B cell (primary cell): ENCODE measurements around the gene SDSL. TPM values are rescaled to one million over a fixed set of nuclear protein-coding genes. Genes with fewer than 3 reads are reported as not detected.

ENCODE experiments used
- ATAC-seq: fragments of 200-7000 bp; cut with Tn5 transposase; one replicate; pipeline ENCODE4 v1.10.0; 2021; ENCODE audit warnings: low read depth, mild to moderate bottlenecking, moderate number of reproducible peaks, moderate library complexity
- CTCF ChIA-PET: fragments of 350-600 bp; sonication (Branson Sonifier 250); formaldehyde crosslinking; loops from one replicate; lab custom pipeline; 2021; ENCODE audit warnings: antibody characterized with exemption, inconsistent platforms; lab: Charles Lee
- POLR2A ChIA-PET: fragments of 350-600 bp; sonication (Branson Sonifier 250); formaldehyde crosslinking; loops from one replicate; lab custom pipeline; 2021; ENCODE audit warnings: antibody characterized with exemption; lab: Charles Lee
- DNase-seq: peaks from one replicate; pipeline ENCODE4 v3.0.0; 2013
- H2AFZ ChIP-seq: 2 replicates; pipeline ENCODE4 v1.6.1; 2012; ENCODE audit warnings: mild to moderate bottlenecking, low read depth, low read length; ENCODE audit not compliant: insufficient read depth, poor library complexity, severe bottlenecking
- H3K27ac ChIP-seq, 2 donors: 1 replicate in 1 of 2; 2 replicates in 1 of 2; pipeline ENCODE4 v1.5.1; 2012 to 2013; ENCODE audit warnings: low read length in 2 of 2, mild to moderate bottlenecking in 2 of 2, moderate library complexity in 1 of 2
- H3K27me3 ChIP-seq, 4 experiments: fragments of 200-600 bp in 1 of 4; sonication (generic) in 1 of 4; replicated peaks in 1 of 4; 1 replicate in 2 of 4; 2 replicates in 2 of 4; pipeline versions ENCODE4 v1.6.1 to v1.7.0; 2013 to 2016; ENCODE audit warnings: low read length in 3 of 4, mild to moderate bottlenecking in 2 of 4, mixed read lengths in 1 of 4, moderate library complexity in 1 of 4; ENCODE audit not compliant: insufficient read depth in 4 of 4, control insufficient read depth in 3 of 4; ENCODE audit errors: control extremely low read depth in 1 of 4
- H3K36me3 ChIP-seq, 2 experiments: replicated peaks in 1 of 2; 1 replicate in 1 of 2; 2 replicates in 1 of 2; pipeline versions ENCODE4 v1.6.1 to v1.7.1; 2013; ENCODE audit warnings: low read length in 1 of 2; ENCODE audit not compliant: insufficient read depth in 2 of 2, control insufficient read depth in 1 of 2; ENCODE audit errors: control extremely low read depth in 1 of 2, extremely low read depth in 1 of 2
- H3K4me1 ChIP-seq, 2 donors: fragments of 200-600 bp in 1 of 2; sonication (generic) in 1 of 2; 1 replicate in 1 of 2; 2 replicates in 1 of 2; pipeline versions ENCODE4 v1.5.1 to v1.6.1; 2013 to 2017; ENCODE audit warnings: low read length in 2 of 2; ENCODE audit not compliant: control insufficient read depth in 2 of 2, insufficient read depth in 2 of 2
- H3K4me2 ChIP-seq: replicated peaks from 2 replicates; pipeline ENCODE3; 2012; ENCODE audit warnings: mild to moderate bottlenecking, low read depth, low read length; ENCODE audit not compliant: poor library complexity, severe bottlenecking
- H3K4me3 ChIP-seq, 5 experiments: fragments of 200-600 bp in 1 of 5; sonication (generic) in 1 of 5; 1 replicate in 3 of 5; 2 replicates in 2 of 5; pipeline versions ENCODE4 v1.5.1 to v1.7.0; 2011 to 2016; ENCODE audit warnings: low read length in 4 of 5, mild to moderate bottlenecking in 4 of 5, low read depth in 2 of 5, control low read depth in 1 of 5, moderate library complexity in 1 of 5; ENCODE audit not compliant: insufficient read depth in 1 of 5; ENCODE audit errors: control extremely low read depth in 1 of 5, extremely low read depth in 1 of 5
- H3K79me2 ChIP-seq: fragments of 200-600 bp; sonication (generic); one replicate; pipeline ENCODE4 v1.6.0; 2016; ENCODE audit warnings: low read length; ENCODE audit not compliant: control insufficient read depth, insufficient read depth
- H3K9ac ChIP-seq: fragments of 200-600 bp; sonication (generic); 2 replicates; pipeline ENCODE4 v1.6.1; 2017; ENCODE audit warnings: mild to moderate bottlenecking, low read length, moderate library complexity
- H3K9me3 ChIP-seq, 3 donors: one replicate each; pipeline versions ENCODE4 v1.6.1 to v1.7.1; 2013; ENCODE audit warnings: low read length in 2 of 3; ENCODE audit not compliant: control insufficient read depth in 2 of 3, insufficient read depth in 1 of 3; ENCODE audit errors: control extremely low read depth in 1 of 3
- H4K20me1 ChIP-seq: 2 replicates; pipeline ENCODE4 v1.6.0; 2012; ENCODE audit warnings: mild to moderate bottlenecking, low read length; ENCODE audit not compliant: insufficient read depth, control insufficient read depth, poor library complexity, severe bottlenecking
- H3K27ac Mint-ChIP-seq: one replicate; pipeline ENCODE4 v1.8.0; 2021; ENCODE audit warnings: mixed read lengths
- H3K27me3 Mint-ChIP-seq: one replicate; pipeline ENCODE4 v1.8.0; 2021; ENCODE audit warnings: mixed read lengths
- H3K4me1 Mint-ChIP-seq: one replicate; pipeline ENCODE4 v1.8.0; 2021; ENCODE audit warnings: mixed read lengths
- H3K4me3 Mint-ChIP-seq: one replicate; pipeline ENCODE4 v1.8.0; 2021; ENCODE audit warnings: mixed read lengths
- H3K9me3 Mint-ChIP-seq: one replicate; pipeline ENCODE4 v1.8.0; 2022; ENCODE audit warnings: mixed read lengths; ENCODE audit not compliant: insufficient read depth
- EZH2 ChIP-seq: IDR thresholded peaks from 2 replicates; pipeline ENCODE4 v1.6.1; 2012; ENCODE audit warnings: borderline replicate concordance, low read depth, mild to moderate bottlenecking, moderate library complexity, low read length; ENCODE audit not compliant: insufficient read depth, poor library complexity, severe bottlenecking
- WGBS: methylation state at CpG from one replicate; pipeline ENCODE4 v1.1.5; 2013; ENCODE audit warnings: missing lambda C conversion rate; ENCODE audit not compliant: insufficient coverage; 5-methylcytosine and 5-hydroxymethylcytosine counted together
- intact Hi-C: fragments of 100-400 bp; cut with micrococcal nuclease; formaldehyde crosslinking; loops from one replicate; pipeline ENCODE4 v1.10.0; 2022
- polyA plus RNA-seq: library from polyadenylated mRNA; depleted of rRNA; stranded (reverse); fragments of >200 nt; gene quantifications from 2 replicates; pipeline ENCODE4 v1.2.3, GENCODE V29; 2012
- total RNA-seq, 2 donors: library from RNA; stranded (reverse); fragments of 120-200 nt in 1 of 2; gene quantifications; 1 replicate in 1 of 2; 2 replicates in 1 of 2; pipeline versions ENCODE4 v1.2.3 to v1.2.4, GENCODE V29; 2013 to 2022
- TF ChIP-seq, protein P1 (sequence below): fragments of 200-600 bp; IDR thresholded peaks from one replicate; pipeline ENCODE4 v1.8.0; 2022; ENCODE audit warnings: antibody characterized with exemption, mild to moderate bottlenecking

Gene SDSL
- total and polyA plus RNA-seq, 2 donors (not counting 1 experiment from before 2014, with no cell fraction given): 0.15 to 0.64 TPM

- no peak overlapping the region for H3K4me3 ChIP-seq
- intact Hi-C loops: no loop called here
- no peak overlapping the region for H3K4me2 ChIP-seq
- TF ChIP-seq, protein P1, sequence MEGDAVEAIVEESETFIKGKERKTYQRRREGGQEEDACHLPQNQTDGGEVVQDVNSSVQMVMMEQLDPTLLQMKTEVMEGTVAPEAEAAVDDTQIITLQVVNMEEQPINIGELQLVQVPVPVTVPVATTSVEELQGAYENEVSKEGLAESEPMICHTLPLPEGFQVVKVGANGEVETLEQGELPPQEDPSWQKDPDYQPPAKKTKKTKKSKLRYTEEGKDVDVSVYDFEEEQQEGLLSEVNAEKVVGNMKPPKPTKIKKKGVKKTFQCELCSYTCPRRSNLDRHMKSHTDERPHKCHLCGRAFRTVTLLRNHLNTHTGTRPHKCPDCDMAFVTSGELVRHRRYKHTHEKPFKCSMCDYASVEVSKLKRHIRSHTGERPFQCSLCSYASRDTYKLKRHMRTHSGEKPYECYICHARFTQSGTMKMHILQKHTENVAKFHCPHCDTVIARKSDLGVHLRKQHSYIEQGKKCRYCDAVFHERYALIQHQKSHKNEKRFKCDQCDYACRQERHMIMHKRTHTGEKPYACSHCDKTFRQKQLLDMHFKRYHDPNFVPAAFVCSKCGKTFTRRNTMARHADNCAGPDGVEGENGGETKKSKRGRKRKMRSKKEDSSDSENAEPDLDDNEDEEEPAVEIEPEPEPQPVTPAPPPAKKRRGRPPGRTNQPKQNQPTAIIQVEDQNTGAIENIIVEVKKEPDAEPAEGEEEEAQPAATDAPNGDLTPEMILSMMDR: no peak
- TF ChIP-seq EZH2: no peak
- H3K9me3 Mint-ChIP-seq: no peaks in the 10 kb centered on the region
- H3K9me3 ChIP-seq: peaks cover 0 to 10% (median 0%) of the 10 kb centered on the region in 3 donors
- H3K27ac ChIP-seq: no peak overlapping the region
- ATAC-seq (no peak), DNase-seq (no peak)
- H3K4me1 Mint-ChIP-seq: no peaks in the 10 kb centered on the region
- no peaks in the 10 kb centered on the region for H3K36me3 ChIP-seq
- no peaks in the 10 kb centered on the region for H3K4me1 ChIP-seq
- H3K79me2 ChIP-seq: no peaks in the 10 kb centered on the region
- H3K27me3 Mint-ChIP-seq: peaks cover 13% of the 10 kb centered on the region
- H3K27ac Mint-ChIP-seq: no peak overlapping the region
- ChIA-PET POLR2A (no interaction called here), CTCF (no interaction called here)
- no peak overlapping the region for H3K4me3 Mint-ChIP-seq
- no peak overlapping the region for H3K9ac ChIP-seq
- 94% methylated on average over 22 of the region's 26 CpGs for WGBS
- H4K20me1 ChIP-seq: no peaks in the 10 kb centered on the region
- no peak overlapping the region for H2AFZ ChIP-seq
- H3K27me3 ChIP-seq: peaks cover 0 to 29% (median 1%) of the 10 kb centered on the region in 4 experiments
Observed at GRCh38 chr12:113398346-113399290, 23.6 kb upstream of the SDSL start.

DNA sequence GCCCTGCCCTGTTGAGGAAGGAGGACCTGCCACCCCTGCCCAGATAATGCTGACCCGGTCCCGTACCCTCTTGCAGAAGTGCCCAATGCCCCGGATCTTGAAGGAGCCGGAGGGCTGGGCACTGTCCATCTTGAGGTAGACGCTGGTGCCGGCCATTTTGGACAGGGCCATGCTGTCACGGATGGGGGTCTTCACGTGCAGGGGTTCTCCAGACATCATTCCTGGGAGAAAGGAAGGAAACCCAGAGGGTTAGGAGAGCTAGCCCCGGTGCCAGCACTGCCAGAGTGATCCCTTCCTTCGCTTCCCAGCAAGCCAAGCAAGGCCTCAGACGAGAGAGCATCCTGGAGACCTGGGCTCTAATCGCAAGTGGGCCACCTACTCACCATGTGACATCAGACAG is 22.7 kb upstream of the SDSL start:
- TF ChIP-seq, protein P1: no peak
- no peak for TF ChIP-seq EZH2
- H3K27ac Mint-ChIP-seq: no peak overlapping the region

More for the DNA sequence above, 22.7 kb upstream of the SDSL start:
- Mint-ChIP-seq H3K4me1 (no peaks in the 10 kb centered on the region), H3K4me3 (no peak overlapping the region), H3K27me3 (peaks cover 20% of the 10 kb centered on the region), H3K9me3 (no peaks in the 10 kb centered on the region)
- no peak overlapping the region for H2AFZ ChIP-seq
- H3K36me3 ChIP-seq: no peaks in the 10 kb centered on the region
- no peaks in the 10 kb centered on the region for H4K20me1 ChIP-seq
- no peak overlapping the region for H3K27ac ChIP-seq
- CTCF ChIA-PET: no interaction called here
- no peak overlapping the region for H3K4me3 ChIP-seq
- H3K27me3 ChIP-seq: peaks cover 0 to 31% (median 1%) of the 10 kb centered on the region in 4 experiments
- H3K79me2 ChIP-seq: no peaks in the 10 kb centered on the region
- no peaks in the 10 kb centered on the region for H3K4me1 ChIP-seq
- WGBS: 91% methylated on average over 12 of the region's 12 CpGs
- peaks cover 0 to 10% (median 0%) of the 10 kb centered on the region in 3 donors for H3K9me3 ChIP-seq
- DNase-seq (no peak), ATAC-seq (no peak)
- POLR2A ChIA-PET: no interaction called here
- no peak overlapping the region for H3K4me2 ChIP-seq
- intact Hi-C loops: no loop called here
- H3K9ac ChIP-seq: no peak overlapping the region
